DMS53 treated with DMSO at 0.1 percent for 48 hours (cell line): Measurements from ENCODE around the gene PCDH15.
"Not testable (repeated sequence)": the region's sequence is repeated elsewhere in the genome, so short reads cannot be mapped to it uniquely, and the experiment has no call there.

Experiments
- DNase-seq: peaks from one replicate; lab custom pipeline; 2025; ENCODE audit not compliant: unreplicated experiment; lab: John Stamatoyannopoulos, UW

The PCDH15 gene

GRCh38 chr10:54010337-54010933 is 790.6 kb downstream of the PCDH15 start:
- no peak for DNase-seq

- DNase-seq, result no peak
Observed at GRCh38 chr10:54009672-54010071, 791.4 kb downstream of the PCDH15 start.

GRCh38 chr10:54002077-54002476 is 799.0 kb downstream of the PCDH15 start:
- no peak for DNase-seq

- peak; percentile 46 for DNase-seq
Observed at GRCh38 chr10:53997953-53998352, 803.1 kb downstream of the PCDH15 start.

GRCh38 chr10:53990799-53991238 is 810.2 kb downstream of the PCDH15 start:
- DNase-seq, result no peak

GRCh38 chr10:53983431-53983830 is 817.6 kb downstream of the PCDH15 start:
- DNase-seq, result no peak

GRCh38 chr10:53980210-53980609 is 820.8 kb downstream of the PCDH15 start:
- no peak for DNase-seq

GRCh38 chr10:53978301-53978700 is 822.7 kb downstream of the PCDH15 start:
- no peak for DNase-seq

GRCh38 chr10:53977267-53977666 is 823.8 kb downstream of the PCDH15 start:
- no peak for DNase-seq

GRCh38 chr10:53957401-53957800 is 843.6 kb downstream of the PCDH15 start:
- DNase-seq, result no peak

GRCh38 chr10:53955091-53955490 is 845.9 kb downstream of the PCDH15 start:
- no peak for DNase-seq

GRCh38 chr10:53952698-53953630 is 848.1 kb downstream of the PCDH15 start:
- DNase-seq, result no peak

GRCh38 chr10:53939654-53940053 is 861.4 kb downstream of the PCDH15 start:
- DNase-seq, result no peak

GRCh38 chr10:53930648-53931047 is 870.4 kb downstream of the PCDH15 start:
- DNase-seq, result no peak

GRCh38 chr10:53924051-53924700 is 876.9 kb downstream of the PCDH15 start:
- not testable (repeated sequence) for DNase-seq

- DNase-seq, result no peak
Observed at GRCh38 chr10:53918755-53919154, 882.3 kb downstream of the PCDH15 start.

GRCh38 chr10:53909791-53910190 is 891.2 kb downstream of the PCDH15 start:
- no peak for DNase-seq

- no peak for DNase-seq
Observed at GRCh38 chr10:53904506-53905241, 896.4 kb downstream of the PCDH15 start.

GRCh38 chr10:53903756-53904155 is 897.3 kb downstream of the PCDH15 start:
- DNase-seq, result no peak

GRCh38 chr10:53899463-53900160 is 901.4 kb downstream of the PCDH15 start:
- no peak for DNase-seq
